ENCODE measurements around the gene NFIC.

Gene NFIC

DNA sequence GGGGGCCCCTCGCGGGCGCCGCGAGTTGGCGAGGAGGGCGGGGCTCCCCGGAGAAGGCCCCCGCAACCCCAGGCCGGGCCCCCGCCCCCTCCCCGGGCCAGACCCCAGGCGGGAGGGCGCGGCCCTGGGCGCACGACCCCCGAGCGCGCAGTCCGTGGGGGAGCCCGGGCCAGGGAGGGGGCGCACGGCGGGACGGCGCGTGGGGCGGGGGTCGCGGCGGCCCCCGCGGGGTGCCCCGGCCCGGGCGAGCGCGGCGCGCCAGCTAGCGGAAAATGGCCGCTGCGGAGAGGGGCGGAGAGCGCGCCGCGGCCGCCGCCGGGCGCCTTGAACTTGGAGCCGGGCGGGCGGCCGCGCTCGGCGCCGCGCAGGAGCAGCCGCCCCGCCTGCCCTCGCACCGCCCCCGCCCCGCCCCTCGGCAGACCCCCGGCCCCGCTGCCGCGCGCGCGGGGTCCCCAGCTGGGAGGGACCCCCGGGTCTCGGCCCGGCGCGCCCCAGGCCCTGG is 6.4 kb upstream of the NFIC start:
- peak in 1 of 2 experiments; percentile 42 for DNase-seq

DNA sequence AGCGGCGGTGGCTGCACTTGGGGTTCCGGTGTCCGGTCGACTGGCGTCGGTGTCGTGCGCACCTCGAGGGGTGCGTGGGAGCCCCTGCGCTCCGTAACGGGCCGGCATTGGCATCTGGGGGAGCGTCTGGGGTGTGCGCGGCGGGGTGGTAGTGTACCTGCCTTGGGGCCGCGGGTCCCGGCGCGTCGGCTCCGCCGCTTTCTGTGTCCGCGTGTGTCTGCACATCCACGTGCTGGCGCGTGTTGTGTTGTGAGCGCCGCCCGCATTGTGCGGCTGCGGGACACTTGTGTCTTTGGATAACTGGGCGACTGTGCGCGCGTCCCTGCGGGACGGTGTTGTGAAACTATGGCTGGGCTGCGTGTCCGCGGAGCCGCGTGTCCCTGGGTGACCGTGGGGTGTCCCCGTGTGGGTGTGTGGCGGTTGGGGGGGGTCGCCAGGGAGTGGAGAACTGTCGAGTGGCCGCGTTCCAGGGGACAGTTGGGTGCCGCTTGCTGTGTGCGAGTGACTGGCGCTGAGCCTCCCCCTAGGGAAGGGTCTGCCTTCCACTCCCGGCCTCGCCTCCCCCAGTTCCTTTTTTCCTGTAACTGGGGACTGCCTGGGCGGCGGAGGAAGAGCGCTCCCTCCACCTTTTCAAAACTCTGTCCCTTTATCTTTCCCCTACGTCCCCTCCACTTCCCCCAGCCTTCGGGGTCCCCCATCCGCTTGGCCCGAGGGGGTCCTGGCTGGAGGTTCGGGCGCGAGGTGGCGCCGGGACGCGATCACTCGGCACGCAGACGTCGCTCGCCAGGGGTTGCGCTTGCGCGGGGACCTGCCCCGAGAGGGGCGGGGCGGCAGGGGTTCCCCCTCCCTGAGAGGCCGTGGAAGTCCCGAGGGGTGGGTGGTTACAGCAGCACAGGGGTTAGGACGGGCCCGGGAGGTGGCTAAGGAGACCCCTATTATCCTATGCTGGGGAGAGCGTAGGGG is 5.7 kb upstream of the NFIC start:
- DNase-seq: peak in 1 of 2 experiments; percentile 49

DNA sequence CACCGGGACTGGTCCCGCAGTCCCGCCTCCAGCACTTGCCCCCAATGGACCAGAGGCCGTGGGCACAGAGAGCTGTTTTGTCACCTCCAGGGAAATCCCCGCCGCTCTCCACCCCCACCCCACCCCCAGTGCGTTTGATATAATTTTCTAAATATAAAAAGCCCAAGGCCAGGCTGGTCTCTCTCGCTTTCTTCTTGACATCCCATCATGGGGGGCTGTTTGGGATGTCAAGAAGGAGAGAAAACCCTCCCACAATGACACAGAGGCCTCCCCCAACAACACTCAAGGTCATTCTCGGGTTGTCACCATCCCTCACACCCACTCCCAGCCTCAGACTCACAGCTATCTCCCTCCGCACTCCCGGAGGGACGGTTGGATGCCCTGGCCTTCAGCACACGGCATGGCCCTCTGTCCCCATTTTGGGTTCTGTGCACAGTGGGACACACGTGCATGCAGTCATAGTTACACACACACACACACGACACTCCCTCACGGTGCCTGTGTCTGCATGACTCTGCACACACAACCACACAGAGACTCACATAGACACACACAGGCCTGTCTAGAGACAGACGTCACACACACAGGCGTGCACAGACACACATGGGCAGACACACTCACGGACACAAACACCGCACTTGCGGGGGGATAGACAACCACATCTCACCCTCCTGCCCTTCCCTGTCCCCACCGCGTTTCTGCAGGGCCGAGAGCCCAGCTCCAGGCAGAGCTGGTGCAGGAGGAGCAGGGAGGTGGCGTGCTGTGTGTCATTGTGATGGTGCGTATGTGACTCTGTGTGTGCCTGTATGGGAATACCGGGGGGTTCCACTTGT is 4.8 kb upstream of the NFIC start:
- DNase-seq: no peak

DNA sequence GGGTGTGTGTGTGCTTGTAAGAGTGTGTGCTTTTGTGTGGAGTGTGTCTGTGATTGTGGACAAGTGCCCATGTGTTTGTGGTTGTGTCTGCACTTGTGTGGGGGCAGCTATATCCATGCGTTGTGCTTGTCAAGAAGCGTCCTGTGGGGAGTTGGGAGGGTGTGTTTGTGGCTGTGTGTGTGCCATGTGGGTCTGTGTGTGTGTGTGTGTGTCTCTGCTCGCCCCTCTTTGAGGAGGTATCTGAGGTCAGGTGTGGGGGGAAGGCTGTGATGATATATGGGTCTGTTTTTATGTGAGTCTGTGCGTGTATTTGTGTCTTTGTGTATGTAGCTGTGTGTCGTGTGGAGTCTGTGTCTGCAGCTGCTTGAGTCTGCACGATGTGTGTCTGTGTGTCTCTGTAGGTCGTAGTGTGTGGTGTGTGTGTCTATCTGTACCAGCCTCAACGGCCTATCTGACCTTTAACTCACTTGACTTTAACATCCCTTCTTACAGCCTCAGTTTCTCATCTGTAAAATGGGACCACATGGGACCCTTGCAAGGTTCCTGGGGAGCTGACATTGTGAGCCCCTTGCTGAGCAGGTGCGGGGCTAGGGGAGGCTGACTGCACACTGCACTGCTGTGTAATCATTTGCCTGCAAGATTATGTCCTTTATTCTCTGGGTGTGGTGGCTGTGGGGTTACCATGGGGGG is 4.0 kb upstream of the NFIC start:
- DNase-seq: no peak

DNA sequence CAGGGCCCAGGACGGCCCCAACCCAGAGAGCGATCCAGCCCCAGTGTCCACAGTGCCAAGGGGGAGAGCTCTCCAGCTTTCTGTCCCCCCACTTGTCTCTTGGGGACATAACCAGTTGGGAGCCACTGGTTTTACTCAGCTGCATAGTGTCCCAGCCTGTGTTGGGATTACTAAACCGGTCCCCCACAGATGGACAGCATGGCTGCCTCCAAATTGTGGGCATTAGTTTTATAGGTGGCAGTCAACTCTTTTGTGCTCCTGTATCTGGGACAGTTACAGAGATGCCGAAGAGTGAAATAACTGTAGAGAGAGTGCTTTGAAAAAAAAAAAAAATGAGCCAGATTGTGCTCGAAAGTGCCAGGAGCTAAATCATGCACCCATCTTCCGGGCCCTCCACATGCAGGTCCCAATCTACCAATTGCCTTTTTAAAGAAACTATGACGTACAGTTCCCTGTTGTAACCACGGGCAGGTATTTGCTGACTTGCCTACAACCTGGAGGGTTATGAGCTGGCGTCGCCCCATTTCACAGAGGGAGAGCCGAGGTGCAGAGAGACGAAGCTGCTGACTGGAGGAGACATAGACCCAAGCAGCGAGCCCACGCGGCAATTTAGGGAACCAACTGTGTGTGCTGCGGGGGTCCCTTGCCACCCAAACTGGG is 2.4 kb upstream of the NFIC start:
- DNase-seq: no peak

DNA sequence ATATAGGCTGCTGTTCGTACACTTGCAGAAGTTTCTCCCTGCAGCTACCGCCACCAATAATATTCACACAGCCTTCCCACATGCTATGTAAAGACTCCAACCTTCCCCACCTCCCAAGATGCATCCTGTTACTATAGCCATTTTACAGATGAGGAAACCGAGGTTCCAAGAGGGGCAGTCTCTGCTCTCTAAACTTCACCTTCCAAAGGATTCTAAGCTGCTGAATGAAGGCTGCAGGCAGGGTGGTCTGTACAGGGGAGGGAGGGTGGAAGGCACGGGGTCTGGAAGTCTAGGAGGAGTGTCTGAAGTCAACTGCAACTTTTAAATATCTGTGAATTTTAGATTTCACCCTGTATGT is 1.9 kb upstream of the NFIC start:
- no peak for DNase-seq

DNA sequence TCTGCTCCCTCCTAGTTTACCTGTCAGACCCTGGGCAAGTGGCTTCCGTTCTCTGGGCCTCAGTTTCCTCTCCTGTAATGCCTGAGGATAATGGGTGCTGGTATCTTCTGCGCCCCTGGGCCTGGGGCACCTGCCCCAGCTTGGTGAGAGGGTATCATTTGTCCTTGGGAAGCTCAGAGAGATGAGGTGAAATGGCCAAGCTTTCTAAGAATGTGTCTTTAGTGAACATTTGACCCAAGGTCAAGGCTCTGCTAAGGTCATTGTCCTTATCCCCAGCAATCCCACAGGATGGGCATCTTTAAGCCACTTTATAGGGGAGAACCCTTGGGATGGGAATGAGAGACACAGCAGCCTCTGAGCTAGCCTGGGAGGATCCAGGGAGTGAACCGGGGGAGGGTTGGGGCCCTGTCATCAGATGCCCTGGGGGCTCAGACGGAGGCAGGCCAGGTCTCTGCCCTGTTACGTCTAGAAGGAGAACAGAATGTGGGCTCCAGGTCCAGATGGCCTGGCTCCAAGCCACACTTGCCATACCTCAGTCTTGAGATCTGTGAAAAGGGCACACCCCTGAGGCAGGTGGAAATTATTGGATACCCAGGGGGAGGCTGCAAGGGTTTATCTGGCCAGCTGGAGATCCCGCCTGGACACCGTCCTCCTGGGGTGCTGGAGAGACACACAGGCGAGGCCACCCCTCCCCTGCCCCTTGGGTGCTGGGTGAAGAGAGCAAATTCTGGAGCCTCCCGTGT is 1.1 kb upstream of the NFIC start:
- no peak for DNase-seq

DNA sequence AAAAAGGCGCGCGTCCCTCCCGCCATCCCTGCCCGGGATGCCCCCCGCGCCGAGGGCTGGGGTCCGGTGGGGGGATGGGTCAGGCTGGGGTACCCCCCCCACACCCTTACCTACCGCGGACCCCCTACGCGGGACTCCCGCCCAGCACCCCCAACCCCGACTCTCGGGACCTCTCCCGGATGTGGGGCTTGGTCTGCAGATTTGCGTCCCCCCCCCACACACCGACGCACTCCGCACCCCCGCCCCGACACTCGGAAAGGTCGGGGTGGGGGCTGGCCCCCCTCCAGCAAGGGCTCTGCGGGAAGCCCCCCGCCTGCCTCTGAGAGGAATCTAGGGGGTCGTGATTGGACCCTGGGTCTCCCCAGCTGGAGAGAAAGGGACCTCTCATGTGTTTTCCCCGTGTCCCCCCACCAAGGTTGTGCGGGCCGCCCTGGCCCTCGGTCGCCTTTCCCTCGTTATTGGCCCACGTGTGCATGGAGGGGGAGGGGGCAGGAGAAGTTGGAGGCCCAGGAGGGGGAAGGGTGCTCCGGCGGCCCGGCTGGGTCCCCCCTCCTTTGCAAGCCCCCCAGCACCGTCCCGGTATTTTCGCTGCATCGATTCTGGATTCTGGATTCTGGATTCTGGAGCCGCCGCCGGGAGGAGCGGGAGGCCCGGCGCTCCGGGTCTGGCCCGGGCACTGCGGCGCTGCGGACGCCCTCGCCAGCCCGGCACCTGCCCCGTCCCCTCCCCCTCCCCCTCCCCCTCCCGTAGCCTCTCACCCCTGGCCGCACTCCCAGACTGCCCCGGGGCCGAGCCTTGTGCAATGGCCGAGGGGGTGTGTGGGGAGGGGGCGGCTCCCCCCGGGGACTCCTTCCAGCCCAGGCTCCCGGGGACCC is 607 bp downstream of the NFIC start:
- DNase-seq: peak in 1 of 2 experiments; percentile 63

DNA sequence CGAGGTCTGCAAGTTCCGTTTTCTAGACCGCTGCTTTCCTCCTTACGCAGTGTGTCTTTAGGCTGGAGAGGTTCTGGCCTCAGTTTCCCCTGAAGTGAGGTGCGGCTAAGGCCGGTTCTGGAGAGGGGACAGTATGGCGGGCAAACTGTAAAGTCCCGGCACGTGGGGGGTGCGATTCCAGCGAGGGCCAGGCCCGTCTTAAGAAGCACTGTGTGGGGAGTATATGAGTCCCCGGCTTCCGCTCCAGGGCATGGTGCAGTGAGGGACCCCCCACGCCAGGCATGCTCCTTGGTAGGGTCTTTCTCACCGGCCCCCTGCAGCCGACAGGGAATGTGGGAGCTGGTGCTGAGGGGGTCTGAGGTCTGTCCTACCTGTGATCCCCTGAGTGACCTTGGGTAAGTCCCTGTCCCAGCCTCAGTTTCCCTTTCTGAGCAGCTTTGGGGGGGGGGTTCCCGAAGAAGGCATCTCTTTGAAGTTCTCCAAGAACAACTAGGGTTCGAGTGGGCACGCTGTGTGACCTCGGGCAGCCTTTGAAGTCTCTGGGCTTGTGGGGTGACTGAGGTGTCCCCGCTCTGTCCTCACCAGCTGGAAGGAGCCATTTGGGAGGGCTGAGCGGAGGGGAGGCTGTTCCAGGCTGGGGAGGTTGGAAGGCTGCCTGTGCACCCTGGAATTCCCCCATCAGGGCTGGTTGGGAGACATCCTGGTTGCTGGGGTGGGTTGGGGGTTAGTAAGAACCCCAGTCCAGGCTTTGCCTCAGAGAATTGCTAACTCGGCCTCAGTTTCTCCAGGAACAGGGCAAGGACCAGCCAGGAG is 1.5 kb downstream of the NFIC start:
- DNase-seq: no peak

DNA sequence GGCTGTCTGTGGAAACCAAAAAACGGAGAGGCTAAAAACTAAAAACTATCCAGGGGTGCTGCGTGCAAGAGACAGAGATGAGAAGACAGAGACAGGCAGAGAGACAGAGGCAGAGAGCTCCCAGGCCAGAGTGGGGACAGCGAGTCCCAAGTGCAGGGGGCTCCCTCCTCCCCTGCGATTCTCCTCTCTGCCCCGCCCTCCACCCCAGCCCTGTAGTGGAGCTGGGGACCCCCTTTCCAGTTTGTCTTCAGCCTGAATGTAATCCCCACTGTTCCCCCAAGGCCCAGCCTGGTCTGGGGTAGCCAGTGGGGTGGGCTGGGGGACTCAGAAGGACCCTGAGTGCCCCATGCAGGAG is 2.0 kb downstream of the NFIC start:
- DNase-seq: no peak

DNA sequence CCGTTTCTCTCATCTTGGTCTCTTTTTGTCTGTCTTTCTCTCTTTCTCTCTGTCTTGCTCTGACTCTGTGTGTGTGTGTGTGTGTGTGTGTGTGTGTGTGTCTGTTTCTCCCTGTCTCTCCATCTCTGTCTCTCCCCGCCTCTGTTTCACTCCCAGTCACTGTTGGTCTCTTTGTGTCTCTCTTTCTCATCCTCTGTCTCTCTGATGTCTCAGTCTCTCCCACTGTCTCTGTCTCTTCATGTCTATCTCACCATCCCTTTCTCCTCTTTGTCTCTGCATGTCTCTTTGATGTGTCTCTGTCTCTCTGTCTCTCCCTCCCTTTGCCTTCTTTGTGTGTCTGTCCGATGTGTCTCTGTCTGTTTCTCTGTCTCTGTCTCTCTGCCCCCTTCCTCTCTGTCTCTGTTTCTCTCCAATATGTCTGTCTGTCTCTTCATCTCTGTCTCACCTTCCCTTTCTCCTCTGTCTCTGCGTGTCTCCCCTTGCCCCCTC is 2.5 kb downstream of the NFIC start:
- DNase-seq: no peak

DNA sequence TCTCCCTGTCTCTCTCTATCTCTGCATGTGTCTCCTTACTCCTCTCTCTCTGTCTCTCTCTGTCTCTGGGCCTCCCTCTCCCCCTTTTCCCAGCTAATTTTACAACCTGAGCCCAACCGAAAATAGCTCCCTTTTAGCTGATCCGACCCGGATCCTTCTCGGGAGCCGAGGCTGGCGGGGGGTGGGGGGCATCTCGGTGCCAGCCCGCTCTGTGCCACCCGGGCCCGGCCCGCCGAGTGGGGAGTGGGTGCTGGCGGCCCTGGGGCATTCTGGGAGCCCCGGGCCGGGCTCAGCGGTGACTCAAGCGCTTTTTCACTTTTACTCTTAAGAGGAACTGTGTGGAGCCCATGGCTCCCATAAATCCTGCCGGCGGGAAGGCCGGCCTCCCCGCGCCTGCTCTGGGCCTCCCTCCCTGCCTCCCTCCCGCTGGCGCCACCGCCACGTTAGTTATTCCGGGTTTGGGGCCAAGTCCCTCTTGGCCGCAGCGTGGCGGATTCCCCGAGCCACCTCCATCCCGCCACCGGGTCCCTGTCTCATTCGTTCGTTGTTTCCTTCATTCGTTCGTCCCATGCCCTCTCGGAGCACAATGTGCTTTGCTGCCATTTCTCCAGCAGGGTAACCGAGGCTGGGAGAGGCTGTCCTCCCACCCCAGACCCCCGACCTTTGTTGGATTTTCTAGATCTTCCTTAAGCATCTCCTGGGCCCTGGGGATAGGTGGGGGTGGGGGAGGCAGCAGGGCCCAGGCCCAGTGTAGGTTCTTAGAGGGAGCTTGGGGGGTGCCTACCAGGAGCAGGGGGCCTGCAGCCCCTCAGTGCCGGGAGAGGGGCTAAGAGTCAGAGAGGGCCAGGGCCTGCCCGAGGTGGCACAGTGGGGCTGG is 3.2 kb downstream of the NFIC start:
- no peak for DNase-seq

DNA sequence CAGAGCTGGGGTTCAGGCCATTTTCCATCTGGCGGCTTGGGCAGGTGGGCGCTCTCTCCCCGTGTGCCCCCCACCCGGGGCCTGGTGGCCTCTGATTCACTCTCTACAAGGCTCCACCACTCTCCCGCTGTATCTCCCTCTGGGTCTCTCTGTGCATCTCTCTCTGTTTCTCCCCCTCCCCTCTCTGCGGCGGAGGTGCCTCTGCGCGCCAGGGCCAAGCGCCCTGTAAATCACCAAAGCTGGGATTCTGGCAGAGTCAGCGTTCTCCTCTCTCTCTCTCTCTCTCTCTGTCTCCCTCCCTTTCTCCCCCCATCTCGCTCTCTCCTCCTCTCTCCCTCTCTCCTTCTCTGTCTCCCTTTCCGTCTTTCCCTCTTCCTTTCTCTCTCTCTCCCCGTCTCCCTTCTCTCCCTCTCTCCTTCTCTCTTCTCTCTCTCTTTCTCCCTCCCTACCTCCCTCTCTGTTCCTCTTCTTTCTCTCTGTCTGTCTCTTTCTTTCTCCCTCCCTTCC is 3.9 kb downstream of the NFIC start:
- no peak for DNase-seq

DNA sequence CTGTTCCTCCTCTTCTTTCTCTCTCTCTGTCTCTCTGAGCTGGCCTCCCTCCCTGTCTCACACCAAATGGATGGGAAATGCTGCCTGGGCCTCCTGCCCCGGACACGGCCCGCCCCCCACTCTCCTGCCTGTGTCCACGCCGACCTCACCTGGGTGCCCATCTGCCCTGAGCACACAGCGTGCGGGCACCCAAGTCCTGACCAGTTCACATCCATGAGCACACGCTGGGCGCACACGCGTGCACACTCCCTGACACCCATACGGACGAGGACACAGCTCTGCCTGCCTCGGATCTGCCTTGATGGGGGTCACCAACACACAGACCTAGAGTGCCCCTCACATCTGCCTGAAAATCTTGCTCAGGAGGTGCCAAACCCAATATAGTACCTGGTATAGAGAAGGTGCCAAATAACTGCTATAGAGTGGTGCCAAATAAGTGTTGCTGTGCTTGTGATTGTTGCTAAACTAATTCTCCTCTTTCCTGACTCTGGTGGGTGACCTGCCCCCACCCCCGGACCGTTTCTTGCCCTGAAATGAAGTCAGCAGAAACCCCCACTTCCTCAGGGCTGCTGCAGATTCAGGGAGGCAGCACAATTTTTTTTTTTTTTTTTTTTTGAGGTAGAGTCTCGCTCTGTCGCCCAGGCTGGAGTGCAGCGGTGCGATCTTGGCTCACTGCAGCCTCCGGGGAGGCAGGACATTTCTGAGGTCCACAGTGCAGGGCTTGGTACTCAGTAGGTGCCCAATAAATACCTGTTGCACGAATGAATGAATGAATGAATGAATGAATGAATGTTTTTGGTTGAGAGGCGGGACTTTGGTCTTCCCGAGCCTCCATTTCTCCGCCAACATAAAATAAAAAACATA is 4.6 kb downstream of the NFIC start:
- DNase-seq: no peak

DNA sequence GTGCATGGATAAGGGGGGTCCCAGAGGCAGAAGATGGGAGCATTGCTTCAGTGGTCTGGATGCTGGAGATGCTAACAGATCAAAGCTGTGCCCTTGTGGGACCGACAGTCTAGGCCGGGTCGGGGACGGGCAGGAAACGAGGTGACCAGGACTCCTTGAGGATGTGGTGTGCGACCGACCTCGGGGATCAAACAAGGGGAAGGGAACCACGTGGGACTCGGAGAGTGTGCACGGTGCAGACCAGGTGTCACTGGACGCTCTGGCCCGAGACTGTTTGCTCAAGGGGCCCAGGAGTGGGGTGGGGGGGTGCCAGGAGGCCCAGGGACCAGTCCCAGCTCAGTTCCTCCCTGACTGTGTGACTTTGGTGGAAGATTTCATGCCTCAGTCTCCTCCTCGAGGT is 6.0 kb downstream of the NFIC start:
- DNase-seq: no peak

DNA sequence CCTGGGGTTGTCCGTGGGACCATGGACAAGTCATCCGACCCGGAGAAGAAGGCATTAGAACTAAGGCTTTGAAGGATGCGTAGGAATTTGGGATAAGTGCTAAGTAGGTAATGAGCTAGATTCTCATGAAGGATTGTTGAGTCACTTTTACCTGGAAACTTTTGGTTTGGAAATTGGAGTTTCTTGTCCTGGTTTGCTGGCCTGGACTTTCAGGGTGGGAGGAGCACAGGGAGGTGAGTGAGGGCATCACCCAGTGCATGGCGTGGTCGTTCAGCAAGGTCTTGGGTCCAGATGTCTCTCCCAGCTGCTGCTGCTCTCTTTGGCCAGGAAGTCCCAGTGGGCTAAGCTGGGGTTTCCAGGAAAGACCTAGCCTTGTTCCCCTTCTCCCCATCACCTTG is 7.6 kb downstream of the NFIC start:
- DNase-seq: no peak

DNA sequence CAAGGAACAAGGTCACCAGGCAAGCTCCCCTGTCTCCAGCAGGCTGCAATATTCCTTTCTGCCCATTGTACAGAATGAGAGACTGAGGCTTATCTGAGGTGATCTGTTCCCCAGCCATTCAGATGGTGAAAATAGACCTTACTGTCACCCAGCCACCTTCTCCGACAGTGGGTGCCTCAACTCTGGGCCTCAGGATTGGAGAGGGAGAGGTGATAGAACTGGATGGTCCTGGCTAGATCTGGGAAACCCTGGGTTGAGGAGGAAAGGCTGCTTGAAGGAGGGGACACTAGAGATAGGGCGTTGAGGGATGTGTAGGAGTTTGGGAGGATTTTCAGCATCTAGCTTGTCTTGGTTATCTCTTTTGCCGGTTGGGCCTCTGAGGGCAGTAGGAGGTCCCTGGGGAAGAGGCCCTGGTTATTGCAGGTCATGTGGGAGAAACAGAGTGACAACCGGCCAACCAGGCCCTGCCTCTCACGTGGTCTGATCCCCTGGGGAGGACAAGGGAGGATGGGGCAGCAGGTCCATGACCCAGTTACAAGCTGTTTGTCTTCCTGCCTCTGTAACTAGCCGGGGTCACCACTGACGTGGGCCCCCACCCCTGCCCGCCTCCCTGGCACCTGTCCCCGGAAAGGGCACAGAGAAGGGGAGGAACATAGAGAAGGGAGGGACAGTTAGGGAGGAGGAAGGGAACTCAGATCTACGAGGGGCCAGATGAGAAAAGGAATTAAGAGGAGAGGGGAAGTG is 8.2 kb downstream of the NFIC start:
- DNase-seq: no peak
